ENCODE measurements around the gene NPAS2. TPM values are rescaled to one million over a fixed set of nuclear protein-coding genes. Genes with fewer than 3 reads are reported as not detected.

The NPAS2 gene
- total and polyA plus RNA-seq, 4 donors, result 5.9 to 17.1 (median 10.4) TPM

DNA sequence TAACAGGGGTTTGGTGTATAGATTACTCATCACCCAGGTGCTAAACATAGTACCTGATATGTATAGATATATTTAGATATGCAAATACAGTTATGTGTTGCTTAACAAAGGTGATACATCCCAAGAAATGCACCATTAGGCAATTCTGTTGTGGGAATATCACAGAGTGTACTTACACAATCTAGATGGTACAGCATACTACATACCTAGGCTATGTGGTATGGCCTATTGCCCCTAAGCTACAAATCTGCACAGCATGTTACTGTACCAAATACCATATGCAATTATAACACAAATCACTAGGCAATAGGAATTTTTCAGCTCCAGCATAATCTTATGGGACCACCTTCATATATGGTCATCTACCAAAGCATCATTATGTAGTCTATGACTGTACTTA lies 43.5 kb upstream of the NPAS2 start:
- Histone ChIP-seq H3K4me1 (ENCODE audit: control insufficient read depth in 5 of 5, insufficient read depth in 5 of 5, low read length in 5 of 5) (peaks cover 0 to 4% (median 0%) of the 10 kb centered on the region in 5 donors), H3K9ac (ENCODE audit: insufficient read depth in 1 of 2, low read length in 2 of 2) (no peak overlapping the region), H3K27me3 (ENCODE audit: control insufficient read depth in 3 of 3, insufficient read depth in 3 of 3, low read length in 2 of 3) (no peaks in the 10 kb centered on the region), H3K9me3 (ENCODE audit: control insufficient read depth in 4 of 4, insufficient read depth in 3 of 4, low read length in 3 of 4) (no peaks in the 10 kb centered on the region), H3K27ac (ENCODE audit: low read depth in 1 of 2, low read length in 1 of 2) (no peak overlapping the region), H3K36me3 (ENCODE audit: control insufficient read depth in 4 of 4, insufficient read depth in 4 of 4, low read length in 4 of 4) (no peaks in the 10 kb centered on the region), H3K4me3 (no peak overlapping the region)
- no peak for DNase-seq
- ATAC-seq (ENCODE audit: insufficient read depth, low FRiP score), result no peak
- TF ChIP-seq, protein P1, sequence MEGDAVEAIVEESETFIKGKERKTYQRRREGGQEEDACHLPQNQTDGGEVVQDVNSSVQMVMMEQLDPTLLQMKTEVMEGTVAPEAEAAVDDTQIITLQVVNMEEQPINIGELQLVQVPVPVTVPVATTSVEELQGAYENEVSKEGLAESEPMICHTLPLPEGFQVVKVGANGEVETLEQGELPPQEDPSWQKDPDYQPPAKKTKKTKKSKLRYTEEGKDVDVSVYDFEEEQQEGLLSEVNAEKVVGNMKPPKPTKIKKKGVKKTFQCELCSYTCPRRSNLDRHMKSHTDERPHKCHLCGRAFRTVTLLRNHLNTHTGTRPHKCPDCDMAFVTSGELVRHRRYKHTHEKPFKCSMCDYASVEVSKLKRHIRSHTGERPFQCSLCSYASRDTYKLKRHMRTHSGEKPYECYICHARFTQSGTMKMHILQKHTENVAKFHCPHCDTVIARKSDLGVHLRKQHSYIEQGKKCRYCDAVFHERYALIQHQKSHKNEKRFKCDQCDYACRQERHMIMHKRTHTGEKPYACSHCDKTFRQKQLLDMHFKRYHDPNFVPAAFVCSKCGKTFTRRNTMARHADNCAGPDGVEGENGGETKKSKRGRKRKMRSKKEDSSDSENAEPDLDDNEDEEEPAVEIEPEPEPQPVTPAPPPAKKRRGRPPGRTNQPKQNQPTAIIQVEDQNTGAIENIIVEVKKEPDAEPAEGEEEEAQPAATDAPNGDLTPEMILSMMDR (IDR thresholded peaks at IDR 0.05; ENCODE audit: control extremely low read depth, extremely low read depth), result no peak

DNA sequence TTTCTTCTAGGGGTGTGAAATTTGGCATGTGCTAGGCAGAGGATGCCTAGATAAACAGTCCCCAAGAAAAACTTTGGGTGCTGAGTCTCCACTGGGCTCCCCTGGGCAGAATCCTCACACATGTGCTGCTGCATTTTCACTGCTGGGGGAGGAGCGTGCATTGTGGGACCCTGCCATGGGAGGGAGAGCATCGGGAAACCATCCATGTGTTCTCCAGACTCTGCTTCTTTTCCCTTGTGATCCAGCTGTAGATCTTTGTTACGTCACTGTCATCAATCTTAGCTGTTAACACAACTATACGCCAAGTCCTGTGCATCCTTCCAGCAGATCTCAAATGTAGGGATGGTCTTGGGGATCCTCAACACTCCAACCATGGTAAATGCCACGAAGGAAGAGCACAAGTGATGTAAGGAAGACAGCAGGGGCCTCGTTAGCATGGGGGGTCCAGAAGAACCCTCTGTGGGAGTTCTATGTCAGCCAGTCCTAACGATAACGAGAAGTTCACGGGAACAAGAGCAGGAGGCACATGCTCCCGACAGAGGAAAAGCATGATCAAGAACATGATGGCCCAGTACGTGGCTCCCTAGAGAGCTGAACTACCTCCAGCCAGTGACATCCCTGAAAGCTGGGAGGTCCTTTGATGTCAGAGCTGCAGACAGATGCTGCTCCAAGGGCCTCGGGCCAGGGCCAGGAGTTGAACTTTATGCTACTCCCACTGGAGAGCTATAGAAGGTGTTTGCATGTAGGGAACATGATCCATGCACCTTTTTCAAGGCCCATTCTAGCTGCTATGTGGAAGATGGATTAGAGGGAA lies 41.1 kb upstream of the NPAS2 start:
- 91 to 93% methylated on average over 12 of the region's 12 CpGs for WGBS, 2 donors
- Histone ChIP-seq H3K4me3 (no peak overlapping the region), H3K4me1 (ENCODE audit: control insufficient read depth in 5 of 5, insufficient read depth in 5 of 5, low read length in 5 of 5) (peaks cover 0 to 4% (median 0%) of the 10 kb centered on the region in 5 donors)

DNA sequence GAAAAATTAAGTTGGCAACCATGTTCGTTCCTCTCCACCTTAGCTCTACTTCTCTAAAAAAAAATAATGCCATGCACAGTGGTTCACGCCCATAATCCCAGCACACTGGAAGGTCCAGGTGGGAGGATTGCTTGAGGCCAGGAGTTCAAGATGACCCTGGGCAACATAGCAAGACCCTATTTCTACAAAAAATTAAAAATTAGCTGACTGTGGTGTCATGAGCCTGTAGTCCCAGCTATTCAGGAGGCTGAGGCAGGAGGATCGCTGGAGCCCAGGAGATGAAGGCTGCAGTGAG lies 40.1 kb upstream of the NPAS2 start:
- WGBS, 2 donors, result 96 to 97% methylated on average over 3 of the region's 3 CpGs
- H3K27me3 ChIP-seq (ENCODE audit: control insufficient read depth in 3 of 3, insufficient read depth in 3 of 3, low read length in 2 of 3), result no peaks in the 10 kb centered on the region
- no peak overlapping the region for H3K4me3 ChIP-seq
- DNase-seq (no peak), ATAC-seq (ENCODE audit: insufficient read depth, low FRiP score) (no peak)
- no peaks in the 10 kb centered on the region for H3K9me3 ChIP-seq (ENCODE audit: control insufficient read depth in 4 of 4, insufficient read depth in 3 of 4, low read length in 3 of 4)
- H3K4me1 ChIP-seq (ENCODE audit: control insufficient read depth in 5 of 5, insufficient read depth in 5 of 5, low read length in 5 of 5), result peaks cover 0 to 4% (median 0%) of the 10 kb centered on the region in 5 donors
- no peak overlapping the region for H3K9ac ChIP-seq (ENCODE audit: insufficient read depth in 1 of 2, low read length in 2 of 2)
- TF ChIP-seq, protein P1 (IDR thresholded peaks at IDR 0.05; ENCODE audit: control extremely low read depth, extremely low read depth), result no peak
- no peak overlapping the region for H3K27ac ChIP-seq (ENCODE audit: low read depth in 1 of 2, low read length in 1 of 2)
- H3K36me3 ChIP-seq (ENCODE audit: control insufficient read depth in 4 of 4, insufficient read depth in 4 of 4, low read length in 4 of 4), result no peaks in the 10 kb centered on the region

More for the DNA sequence above, 41.1 kb upstream of the NPAS2 start:
- Histone ChIP-seq H3K27ac (ENCODE audit: low read depth in 1 of 2, low read length in 1 of 2) (no peak overlapping the region), H3K9me3 (ENCODE audit: control insufficient read depth in 4 of 4, insufficient read depth in 3 of 4, low read length in 3 of 4) (no peaks in the 10 kb centered on the region), H3K27me3 (ENCODE audit: control insufficient read depth in 3 of 3, insufficient read depth in 3 of 3, low read length in 2 of 3) (no peaks in the 10 kb centered on the region), H3K36me3 (ENCODE audit: control insufficient read depth in 4 of 4, insufficient read depth in 4 of 4, low read length in 4 of 4) (no peaks in the 10 kb centered on the region), H3K9ac (ENCODE audit: insufficient read depth in 1 of 2, low read length in 2 of 2) (no peak overlapping the region)
- TF ChIP-seq, protein P1 (IDR thresholded peaks at IDR 0.05; ENCODE audit: control extremely low read depth, extremely low read depth), result no peak
- ATAC-seq (ENCODE audit: insufficient read depth, low FRiP score) (no peak), DNase-seq (no peak)
